ENCODE measurements around the gene CDHR4. TPM values are rescaled to one million over a fixed set of nuclear protein-coding genes. Genes with fewer than 3 reads are reported as not detected.
"Not testable (repeated sequence)": the region's sequence is repeated elsewhere in the genome, so short reads cannot be mapped to it uniquely, and the experiment has no call there.

CDHR4 gene
- total RNA-seq, 1 donor from 2014 or later, result not detected

- H3K27ac ChIP-seq (ENCODE audit: low read depth, low read length), result no peak overlapping the region
- H3K4me1 ChIP-seq (ENCODE audit: control insufficient read depth in 3 of 3, insufficient read depth in 3 of 3, low read length in 3 of 3), result no peaks in the 10 kb centered on the region
- H3K4me3 ChIP-seq (ENCODE audit: low read length in 3 of 3), result no peak overlapping the region
- no peaks in the 10 kb centered on the region for H3K9me3 ChIP-seq (ENCODE audit: control insufficient read depth in 3 of 3, low read length in 3 of 3)
- no peaks in the 10 kb centered on the region for H3K36me3 ChIP-seq (ENCODE audit: control insufficient read depth in 3 of 3, insufficient read depth in 3 of 3, low read length in 3 of 3)
- no peak overlapping the region for H3K9ac ChIP-seq (ENCODE audit: low read depth in 1 of 3, low read length in 3 of 3)
- H3K27me3 ChIP-seq (ENCODE audit: control insufficient read depth in 3 of 3, insufficient read depth in 3 of 3, low read length in 3 of 3), result no peaks in the 10 kb centered on the region
Observed at GRCh38 chr3:49769286-49769915, 30.3 kb downstream of the CDHR4 start.

DNA sequence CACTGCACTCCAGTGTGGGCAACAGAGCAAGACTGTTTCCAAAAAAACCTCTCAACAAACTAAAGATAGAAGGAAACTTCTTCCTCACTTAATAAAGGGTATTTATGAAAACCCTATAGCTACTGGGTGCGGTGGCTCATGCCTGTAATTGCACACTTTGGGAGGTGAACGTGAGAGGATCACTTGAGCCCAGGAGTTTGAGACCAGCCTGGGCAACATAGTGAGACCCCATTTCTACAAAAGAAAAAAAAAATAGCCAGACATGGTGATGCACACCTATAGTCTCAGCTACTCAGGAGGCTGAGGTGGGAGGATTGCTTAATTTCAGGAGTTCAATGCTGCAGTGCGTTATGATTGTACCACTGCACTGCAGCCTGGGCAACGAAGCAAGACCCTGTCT lies 35.7 kb downstream of the CDHR4 start:
- no peaks in the 10 kb centered on the region for H3K9me3 ChIP-seq (ENCODE audit: control insufficient read depth in 3 of 3, low read length in 3 of 3)
- H3K9ac ChIP-seq (ENCODE audit: low read depth in 1 of 3, low read length in 3 of 3), result no peak overlapping the region
- H3K27me3 ChIP-seq (ENCODE audit: control insufficient read depth in 3 of 3, insufficient read depth in 3 of 3, low read length in 3 of 3), result no peaks in the 10 kb centered on the region
- H3K27ac ChIP-seq (ENCODE audit: low read depth, low read length), result no peak overlapping the region
- H3K36me3 ChIP-seq (ENCODE audit: control insufficient read depth in 3 of 3, insufficient read depth in 3 of 3, low read length in 3 of 3), result no peaks in the 10 kb centered on the region
- no peak overlapping the region for H3K4me3 ChIP-seq (ENCODE audit: low read length in 3 of 3)
- H3K4me1 ChIP-seq (ENCODE audit: control insufficient read depth in 3 of 3, insufficient read depth in 3 of 3, low read length in 3 of 3), result no peaks in the 10 kb centered on the region

DNA sequence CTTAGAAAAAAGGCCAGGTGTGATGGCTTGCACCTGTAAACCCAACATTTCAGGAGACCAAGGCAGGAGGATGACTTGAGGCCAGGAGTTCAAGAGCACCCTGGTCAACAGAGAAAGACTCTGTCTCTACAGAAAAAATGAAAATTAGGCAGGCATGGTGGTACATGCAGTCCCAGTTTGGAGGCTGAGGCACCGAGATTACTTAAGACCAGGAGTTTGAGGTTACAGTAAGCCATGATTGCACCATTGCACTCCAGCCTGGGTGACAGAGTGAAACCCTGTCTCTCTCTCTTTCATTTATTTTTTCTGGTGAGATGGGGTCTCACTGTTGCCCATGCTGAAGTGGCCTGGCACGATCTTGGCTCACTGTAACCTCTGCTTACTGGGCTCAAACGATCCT lies 38.0 kb downstream of the CDHR4 start:
- Histone ChIP-seq H3K36me3 (ENCODE audit: control insufficient read depth in 3 of 3, insufficient read depth in 3 of 3, low read length in 3 of 3) (no peaks in the 10 kb centered on the region), H3K9ac (ENCODE audit: low read depth in 1 of 3, low read length in 3 of 3) (no peak overlapping the region), H3K27ac (ENCODE audit: low read depth, low read length) (no peak overlapping the region), H3K4me3 (ENCODE audit: low read length in 3 of 3) (no peak overlapping the region), H3K27me3 (ENCODE audit: control insufficient read depth in 3 of 3, insufficient read depth in 3 of 3, low read length in 3 of 3) (no peaks in the 10 kb centered on the region), H3K4me1 (ENCODE audit: control insufficient read depth in 3 of 3, insufficient read depth in 3 of 3, low read length in 3 of 3) (peaks cover 0 to 5% (median 5%) of the 10 kb centered on the region in 3 donors), H3K9me3 (ENCODE audit: control insufficient read depth in 3 of 3, low read length in 3 of 3) (no peaks in the 10 kb centered on the region)

- Histone ChIP-seq H3K4me1 (ENCODE audit: control insufficient read depth in 3 of 3, insufficient read depth in 3 of 3, low read length in 3 of 3) (peaks cover 5 to 11% (median 7%) of the 10 kb centered on the region in 3 donors), H3K27ac (ENCODE audit: low read depth, low read length) (no peak overlapping the region), H3K9ac (ENCODE audit: low read depth in 1 of 3, low read length in 3 of 3) (no peak overlapping the region), H3K36me3 (ENCODE audit: control insufficient read depth in 3 of 3, insufficient read depth in 3 of 3, low read length in 3 of 3) (no peaks in the 10 kb centered on the region), H3K4me3 (ENCODE audit: low read length in 3 of 3) (no peak overlapping the region), H3K27me3 (ENCODE audit: control insufficient read depth in 3 of 3, insufficient read depth in 3 of 3, low read length in 3 of 3) (no peaks in the 10 kb centered on the region), H3K9me3 (ENCODE audit: control insufficient read depth in 3 of 3, low read length in 3 of 3) (no peaks in the 10 kb centered on the region)
Observed at GRCh38 chr3:49759226-49759625, 40.4 kb downstream of the CDHR4 start.

DNA sequence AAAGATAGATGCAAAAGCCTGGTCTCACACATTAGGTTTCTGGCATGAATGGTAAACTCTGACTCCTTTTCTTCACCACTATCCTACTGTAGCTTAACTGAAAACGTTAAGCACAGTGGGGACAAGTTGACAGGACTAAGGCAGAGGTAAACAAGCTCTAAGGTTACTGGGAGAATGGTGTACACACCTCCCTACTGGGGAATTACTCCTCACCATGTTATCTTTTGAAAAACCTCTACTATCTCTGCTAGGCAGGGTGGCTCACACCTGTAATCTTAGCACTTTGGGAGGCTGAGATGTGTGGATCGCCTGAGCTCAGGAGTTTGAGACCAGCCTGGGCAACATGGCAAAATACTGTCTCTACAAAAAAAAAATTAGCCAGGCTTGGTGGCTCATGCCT lies 42.5 kb downstream of the CDHR4 start:
- Histone ChIP-seq H3K4me3 (ENCODE audit: low read length in 3 of 3) (no peak overlapping the region), H3K4me1 (ENCODE audit: control insufficient read depth in 3 of 3, insufficient read depth in 3 of 3, low read length in 3 of 3) (peaks cover 5 to 12% (median 7%) of the 10 kb centered on the region in 3 donors), H3K36me3 (ENCODE audit: control insufficient read depth in 3 of 3, insufficient read depth in 3 of 3, low read length in 3 of 3) (no peaks in the 10 kb centered on the region), H3K9me3 (ENCODE audit: control insufficient read depth in 3 of 3, low read length in 3 of 3) (no peaks in the 10 kb centered on the region), H3K27me3 (ENCODE audit: control insufficient read depth in 3 of 3, insufficient read depth in 3 of 3, low read length in 3 of 3) (no peaks in the 10 kb centered on the region), H3K27ac (ENCODE audit: low read depth, low read length) (no peak overlapping the region), H3K9ac (ENCODE audit: low read depth in 1 of 3, low read length in 3 of 3) (no peak overlapping the region)

DNA sequence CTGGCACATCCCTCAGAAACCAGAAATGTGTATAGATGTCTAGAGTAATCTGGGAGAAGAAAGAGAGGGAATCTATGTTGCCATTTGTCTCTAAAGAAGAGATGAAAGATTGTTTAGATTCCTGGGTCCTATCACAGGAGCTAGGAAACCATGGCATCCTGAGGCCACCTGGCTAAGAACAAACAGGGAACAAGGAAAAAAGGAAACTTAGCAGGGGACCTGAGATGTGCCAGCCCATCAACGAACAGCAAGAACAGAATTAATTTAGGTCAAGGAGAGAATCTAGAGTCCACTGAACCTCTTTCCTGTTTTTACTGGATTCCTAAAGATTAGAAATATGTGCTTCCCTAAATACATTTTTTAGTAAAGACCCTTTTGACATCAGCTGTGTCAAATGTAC lies 43.6 kb downstream of the CDHR4 start:
- H3K9ac ChIP-seq (ENCODE audit: low read depth in 1 of 3, low read length in 3 of 3), result no peak overlapping the region
- no peaks in the 10 kb centered on the region for H3K36me3 ChIP-seq (ENCODE audit: control insufficient read depth in 3 of 3, insufficient read depth in 3 of 3, low read length in 3 of 3)
- no peak overlapping the region for H3K4me3 ChIP-seq (ENCODE audit: low read length in 3 of 3)
- H3K27me3 ChIP-seq (ENCODE audit: control insufficient read depth in 3 of 3, insufficient read depth in 3 of 3, low read length in 3 of 3), result no peaks in the 10 kb centered on the region
- no peak overlapping the region for H3K27ac ChIP-seq (ENCODE audit: low read depth, low read length)
- H3K4me1 ChIP-seq (ENCODE audit: control insufficient read depth in 3 of 3, insufficient read depth in 3 of 3, low read length in 3 of 3), result peaks cover 5 to 12% (median 7%) of the 10 kb centered on the region in 3 donors
- no peaks in the 10 kb centered on the region for H3K9me3 ChIP-seq (ENCODE audit: control insufficient read depth in 3 of 3, low read length in 3 of 3)

- Histone ChIP-seq H3K9ac (ENCODE audit: low read depth in 1 of 3, low read length in 3 of 3) (peak overlapping the region in 1 of 3 donors; percentile 16), H3K4me1 (ENCODE audit: control insufficient read depth in 3 of 3, insufficient read depth in 3 of 3, low read length in 3 of 3) (peaks cover 5 to 12% (median 12%) of the 10 kb centered on the region in 3 donors), H3K36me3 (ENCODE audit: control insufficient read depth in 3 of 3, insufficient read depth in 3 of 3, low read length in 3 of 3) (peaks cover 0 to 2% (median 0%) of the 10 kb centered on the region in 3 donors), H3K4me3 (ENCODE audit: low read length in 3 of 3) (no peak overlapping the region), H3K27ac (ENCODE audit: low read depth, low read length) (no peak overlapping the region), H3K9me3 (ENCODE audit: control insufficient read depth in 3 of 3, low read length in 3 of 3) (no peaks in the 10 kb centered on the region), H3K27me3 (ENCODE audit: control insufficient read depth in 3 of 3, insufficient read depth in 3 of 3, low read length in 3 of 3) (no peaks in the 10 kb centered on the region)
Observed at GRCh38 chr3:49754536-49754935, 45.1 kb downstream of the CDHR4 start.

GRCh38 chr3:49751501-49751900 lies 48.2 kb downstream of the CDHR4 start:
- H3K27ac ChIP-seq (ENCODE audit: low read depth, low read length), result no peak overlapping the region
- no peaks in the 10 kb centered on the region for H3K9me3 ChIP-seq (ENCODE audit: control insufficient read depth in 3 of 3, low read length in 3 of 3)
- H3K27me3 ChIP-seq (ENCODE audit: control insufficient read depth in 3 of 3, insufficient read depth in 3 of 3, low read length in 3 of 3), result no peaks in the 10 kb centered on the region
- peaks cover 8 to 12% (median 9%) of the 10 kb centered on the region in 3 donors for H3K36me3 ChIP-seq (ENCODE audit: control insufficient read depth in 3 of 3, insufficient read depth in 3 of 3, low read length in 3 of 3)
- peaks cover 5 to 7% (median 7%) of the 10 kb centered on the region in 3 donors for H3K4me1 ChIP-seq (ENCODE audit: control insufficient read depth in 3 of 3, insufficient read depth in 3 of 3, low read length in 3 of 3)
- no peak overlapping the region for H3K9ac ChIP-seq (ENCODE audit: low read depth in 1 of 3, low read length in 3 of 3)
- no peak overlapping the region for H3K4me3 ChIP-seq (ENCODE audit: low read length in 3 of 3)

- Histone ChIP-seq H3K27ac (ENCODE audit: low read depth, low read length) (no peak overlapping the region), H3K4me3 (ENCODE audit: low read length in 3 of 3) (no peak overlapping the region), H3K36me3 (ENCODE audit: control insufficient read depth in 3 of 3, insufficient read depth in 3 of 3, low read length in 3 of 3) (peaks cover 8 to 15% (median 9%) of the 10 kb centered on the region in 3 donors), H3K27me3 (ENCODE audit: control insufficient read depth in 3 of 3, insufficient read depth in 3 of 3, low read length in 3 of 3) (no peaks in the 10 kb centered on the region), H3K9me3 (ENCODE audit: control insufficient read depth in 3 of 3, low read length in 3 of 3) (no peaks in the 10 kb centered on the region), H3K4me1 (ENCODE audit: control insufficient read depth in 3 of 3, insufficient read depth in 3 of 3, low read length in 3 of 3) (peaks cover 5 to 7% (median 7%) of the 10 kb centered on the region in 3 donors), H3K9ac (ENCODE audit: low read depth in 1 of 3, low read length in 3 of 3) (no peak overlapping the region)
Observed at GRCh38 chr3:49750056-49750455, 49.6 kb downstream of the CDHR4 start.

GRCh38 chr3:49748874-49749273 lies 50.8 kb downstream of the CDHR4 start:
- H3K9ac ChIP-seq (ENCODE audit: low read depth in 1 of 3, low read length in 3 of 3); H3K4me1 ChIP-seq (ENCODE audit: control insufficient read depth in 3 of 3, insufficient read depth in 3 of 3, low read length in 3 of 3); H3K9me3 ChIP-seq (ENCODE audit: control insufficient read depth in 3 of 3, low read length in 3 of 3); H3K4me3 ChIP-seq (ENCODE audit: low read length in 3 of 3); H3K27me3 ChIP-seq (ENCODE audit: control insufficient read depth in 3 of 3, insufficient read depth in 3 of 3, low read length in 3 of 3); H3K27ac ChIP-seq (ENCODE audit: low read depth, low read length): not testable (repeated sequence)
- H3K36me3 ChIP-seq (ENCODE audit: control insufficient read depth in 3 of 3, insufficient read depth in 3 of 3, low read length in 3 of 3), result peaks cover 8 to 15% (median 9%) of the 10 kb centered on the region in 3 donors
